Hippocampal formation (tissue), 2 donors: ENCODE measurements around the gene CACNA1G.
A peak's percentile ranks its signal among the peaks of the same experiment; 100 is the strongest.

Experiments
- DNase-seq, 2 donors: peaks; one replicate each; lab custom pipeline; 2025; lab: John Stamatoyannopoulos, UW

Gene CACNA1G

GRCh38 chr17:50613007-50613992 is 52.8 kb downstream of the CACNA1G start:
- DNase-seq = no peak

GRCh38 chr17:50614471-50615051 is 54.0 kb downstream of the CACNA1G start:
- DNase-seq = no peak

- DNase-seq = no peak
These were observed 55.3 kb downstream of the CACNA1G start for GRCh38 chr17:50615828-50616227.

- no peak for DNase-seq
These were observed 57.8 kb downstream of the CACNA1G start for GRCh38 chr17:50618300-50618699.

GRCh38 chr17:50618941-50619340 is 58.4 kb downstream of the CACNA1G start:
- DNase-seq = no peak

GRCh38 chr17:50619489-50619888 is 59.0 kb downstream of the CACNA1G start:
- DNase-seq = no peak

GRCh38 chr17:50620237-50620636 is 59.7 kb downstream of the CACNA1G start:
- no peak for DNase-seq

GRCh38 chr17:50620858-50621257 is 60.3 kb downstream of the CACNA1G start:
- no peak for DNase-seq

GRCh38 chr17:50621574-50622031 is 61.1 kb downstream of the CACNA1G start:
- DNase-seq = no peak

GRCh38 chr17:50624321-50624934 is 63.9 kb downstream of the CACNA1G start:
- no peak for DNase-seq

- no peak for DNase-seq
These were observed 64.7 kb downstream of the CACNA1G start for GRCh38 chr17:50625032-50625871.

- peak in 1 of 2 donors; percentile 11 for DNase-seq
These were observed 65.6 kb downstream of the CACNA1G start for GRCh38 chr17:50626037-50626574.

- DNase-seq = no peak
These were observed 66.7 kb downstream of the CACNA1G start for GRCh38 chr17:50627036-50627781.

- no peak for DNase-seq
These were observed 67.5 kb downstream of the CACNA1G start for GRCh38 chr17:50627782-50628601.

- no peak for DNase-seq
These were observed 69.4 kb downstream of the CACNA1G start for GRCh38 chr17:50629902-50630301.

GRCh38 chr17:50630524-50631194 is 70.1 kb downstream of the CACNA1G start:
- no peak for DNase-seq

GRCh38 chr17:50631195-50631907 is 70.8 kb downstream of the CACNA1G start:
- DNase-seq = no peak

GRCh38 chr17:50631908-50632571 is 71.5 kb downstream of the CACNA1G start:
- DNase-seq = no peak
